SU-DHL-6 (cell line): ENCODE data around the gene DHRS11.

ENCODE experiments used
- EZH2phosphoT487 ChIP-seq: fragments of 200-600 bp; sonication (generic), shearing (Covaris generic); conservative IDR thresholded peaks from 2 replicates; pipeline ENCODE4 v1.6.1; 2018; ENCODE audit warnings: mild to moderate bottlenecking, antibody characterized with exemption, low read length, moderate library complexity, mixed read lengths
- TF ChIP-seq, protein P1 (sequence below): fragments of 200-600 bp; sonication (generic); IDR thresholded peaks from one replicate; pipeline ENCODE4 v1.5.1; 2017; ENCODE audit warnings: antibody characterized with exemption, mild to moderate bottlenecking, low read length, moderate library complexity; ENCODE audit not compliant: insufficient read depth, poor library complexity, severe bottlenecking

DNA sequence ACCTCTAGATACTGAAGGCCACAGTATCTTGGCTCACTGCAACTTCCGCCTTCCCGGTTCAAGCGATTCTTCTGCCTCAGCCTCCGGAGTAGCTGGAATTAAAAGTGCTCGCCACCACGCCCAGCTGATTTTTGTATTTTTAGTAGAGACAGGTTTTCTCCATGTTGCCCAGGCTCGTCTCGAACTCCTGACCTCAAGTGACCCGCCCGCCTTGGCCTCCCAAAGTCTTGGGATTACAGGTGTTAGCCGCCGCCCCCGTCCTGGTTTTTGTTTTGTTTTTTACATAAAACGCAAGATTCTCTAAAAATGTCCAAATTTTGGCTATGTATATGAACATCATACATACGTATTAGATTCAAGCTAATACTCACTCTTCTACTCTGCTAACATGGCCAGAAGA lies 48.9 kb upstream of the DHRS11 start:
- TF ChIP-seq, protein P1, sequence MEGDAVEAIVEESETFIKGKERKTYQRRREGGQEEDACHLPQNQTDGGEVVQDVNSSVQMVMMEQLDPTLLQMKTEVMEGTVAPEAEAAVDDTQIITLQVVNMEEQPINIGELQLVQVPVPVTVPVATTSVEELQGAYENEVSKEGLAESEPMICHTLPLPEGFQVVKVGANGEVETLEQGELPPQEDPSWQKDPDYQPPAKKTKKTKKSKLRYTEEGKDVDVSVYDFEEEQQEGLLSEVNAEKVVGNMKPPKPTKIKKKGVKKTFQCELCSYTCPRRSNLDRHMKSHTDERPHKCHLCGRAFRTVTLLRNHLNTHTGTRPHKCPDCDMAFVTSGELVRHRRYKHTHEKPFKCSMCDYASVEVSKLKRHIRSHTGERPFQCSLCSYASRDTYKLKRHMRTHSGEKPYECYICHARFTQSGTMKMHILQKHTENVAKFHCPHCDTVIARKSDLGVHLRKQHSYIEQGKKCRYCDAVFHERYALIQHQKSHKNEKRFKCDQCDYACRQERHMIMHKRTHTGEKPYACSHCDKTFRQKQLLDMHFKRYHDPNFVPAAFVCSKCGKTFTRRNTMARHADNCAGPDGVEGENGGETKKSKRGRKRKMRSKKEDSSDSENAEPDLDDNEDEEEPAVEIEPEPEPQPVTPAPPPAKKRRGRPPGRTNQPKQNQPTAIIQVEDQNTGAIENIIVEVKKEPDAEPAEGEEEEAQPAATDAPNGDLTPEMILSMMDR = no peak
- no peak for TF ChIP-seq EZH2phosphoT487
